HepG2 (cell line): ENCODE measurements around the gene SLX4. TPM values are rescaled to one million over a fixed set of nuclear protein-coding genes. Genes with fewer than 3 reads are reported as not detected.

Experiments
- CREM ChIP-seq, 2 experiments: sonication (generic) in 1 of 2; formaldehyde crosslinking in 1 of 2; IDR thresholded peaks; 2 replicates each; pipeline versions ENCODE4 v1.4.0 to v1.6.1; 2016 to 2020; ENCODE audit warnings: antibody characterized with exemption in 1 of 2, mild to moderate bottlenecking in 1 of 2, missing genetic modification reagents in 1 of 2
- EEA1 ChIP-seq: sonication (generic); formaldehyde crosslinking; IDR thresholded peaks from 2 replicates; pipeline ENCODE4 v1.5.1; 2020; ENCODE audit warnings: mild to moderate bottlenecking, missing genetic modification reagents, borderline replicate concordance
- HOXA5 ChIP-seq: sonication (generic); formaldehyde crosslinking; IDR thresholded peaks from 2 replicates; pipeline ENCODE4 v1.4.0; 2020; ENCODE audit warnings: missing genetic modification reagents
- MEF2D ChIP-seq: sonication (generic); formaldehyde crosslinking; IDR thresholded peaks from 2 replicates; pipeline ENCODE4 v1.5.1; 2020; ENCODE audit warnings: mild to moderate bottlenecking, missing genetic modification reagents
- NCOA2 ChIP-seq: sonication (generic); formaldehyde crosslinking; IDR thresholded peaks from 2 replicates; pipeline ENCODE4 v1.8.0; 2022; ENCODE audit warnings: inconsistent platforms
- ONECUT2 ChIP-seq: sonication (generic); formaldehyde crosslinking; IDR thresholded peaks from 2 replicates; pipeline ENCODE4 v1.4.0; 2020; ENCODE audit warnings: missing genetic modification reagents
- PRMT3 ChIP-seq: sonication (generic); formaldehyde crosslinking; IDR thresholded peaks from 2 replicates; pipeline ENCODE4 v1.8.1; 2022; ENCODE audit warnings: low read depth, mild to moderate bottlenecking, moderate library complexity, missing genetic modification reagents, borderline replicate concordance
- RELA ChIP-seq: sonication (generic); formaldehyde crosslinking; IDR thresholded peaks from 2 replicates; pipeline ENCODE4 v1.4.0; 2020; ENCODE audit warnings: missing genetic modification reagents
- RFX1 ChIP-seq: fragments of 450-650 bp; IDR thresholded peaks from 2 replicates; pipeline ENCODE4 v1.6.1; 2017
- SNAI1 ChIP-seq: sonication (generic); formaldehyde crosslinking; IDR thresholded peaks from 2 replicates; pipeline ENCODE4 v1.5.0; 2020; ENCODE audit warnings: mild to moderate bottlenecking, missing genetic modification reagents, borderline replicate concordance
- TBX2 ChIP-seq: sonication (generic); formaldehyde crosslinking; IDR thresholded peaks from 2 replicates; pipeline ENCODE4 v1.5.0; 2020; ENCODE audit warnings: missing genetic modification reagents, mild to moderate bottlenecking, borderline replicate concordance
- THYN1 ChIP-seq: sonication (generic); formaldehyde crosslinking; IDR thresholded peaks from 2 replicates; pipeline ENCODE4 v1.8.1; 2023; ENCODE audit warnings: low read depth, mild to moderate bottlenecking, moderate library complexity, missing genetic modification reagents, borderline replicate concordance
- ZBTB21 ChIP-seq: sonication (generic); formaldehyde crosslinking; IDR thresholded peaks from 2 replicates; pipeline ENCODE4 v1.4.0; 2020; ENCODE audit warnings: missing genetic modification reagents
- ZBTB38 ChIP-seq: sonication (generic); formaldehyde crosslinking; IDR thresholded peaks from 2 replicates; pipeline ENCODE4 v1.5.1; 2020; ENCODE audit warnings: mild to moderate bottlenecking, missing genetic modification reagents
- ZFP90 ChIP-seq: sonication (generic); formaldehyde crosslinking; IDR thresholded peaks from 2 replicates; pipeline ENCODE4 v1.8.0; 2022; ENCODE audit warnings: missing genetic modification reagents, mild to moderate bottlenecking, inconsistent platforms, borderline replicate concordance
- ZKSCAN1 ChIP-seq: fragments of 150-350 bp; IDR thresholded peaks from 2 replicates; pipeline ENCODE4 v1.6.1; 2014; ENCODE audit warnings: low read length
- ZNF138 ChIP-seq: sonication (generic); formaldehyde crosslinking; IDR thresholded peaks from 2 replicates; pipeline ENCODE4 v1.5.0; 2020; ENCODE audit warnings: mild to moderate bottlenecking, low read depth, missing genetic modification reagents
- ZNF143 ChIP-seq: sonication (generic); formaldehyde crosslinking; IDR thresholded peaks from 2 replicates; pipeline ENCODE4 v1.4.0; 2020; ENCODE audit warnings: missing genetic modification reagents
- ZNF724P ChIP-seq: sonication (generic); formaldehyde crosslinking; IDR thresholded peaks from 2 replicates; pipeline ENCODE4 v1.8.0; 2022; ENCODE audit warnings: missing genetic modification reagents, borderline replicate concordance
- ZNF773 ChIP-seq: sonication (generic); formaldehyde crosslinking; IDR thresholded peaks from 2 replicates; pipeline ENCODE4 v1.4.0; 2020; ENCODE audit warnings: missing genetic modification reagents, borderline replicate concordance
- ZNF839 ChIP-seq: sonication (generic); formaldehyde crosslinking; IDR thresholded peaks from 2 replicates; pipeline ENCODE4 v1.4.0; 2020; ENCODE audit warnings: missing genetic modification reagents, mild to moderate bottlenecking, borderline replicate concordance
- ZNF883 ChIP-seq: sonication (generic); formaldehyde crosslinking; IDR thresholded peaks from 2 replicates; pipeline ENCODE4 v1.5.1; 2020; ENCODE audit warnings: mild to moderate bottlenecking, missing genetic modification reagents; ENCODE audit errors: not compliant biosample characterization
- ZSCAN30 ChIP-seq: sonication (generic); formaldehyde crosslinking; IDR thresholded peaks from 2 replicates; pipeline ENCODE4 v1.5.0; 2020; ENCODE audit warnings: mild to moderate bottlenecking, missing genetic modification reagents
- polyA plus RNA-seq, 8 experiments: library from polyadenylated mRNA; depleted of rRNA in 3 of 8; stranded (reverse) in 7 of 8; unstranded in 1 of 8; fragments of >200 nt; fragmentation: Illumina TruSeq in 4 of 8; extraction: Trizol in 4 of 8; gene quantifications; 2 replicates each; pipeline versions ENCODE4 v1.2.1 to v1.2.3, GENCODE V29; 2011 to 2016; ENCODE audit warnings: low read depth in 4 of 8, missing spikeins in 1 of 8, mixed read lengths in 1 of 8; ENCODE audit not compliant: insufficient read depth in 1 of 8
- total RNA-seq, 5 experiments: library from RNA; depleted of rRNA; stranded (reverse); fragments of >200 nt; fragmentation: Illumina TruSeq; extraction: Trizol; gene quantifications; 2 replicates each; pipeline ENCODE4 v1.2.3, GENCODE V29; 2016; ENCODE audit warnings: low read depth in 1 of 5
- TF ChIP-seq, protein P1 (sequence below): sonication (generic); formaldehyde crosslinking; IDR thresholded peaks from 2 replicates; pipeline ENCODE4 v1.8.1; 2023; ENCODE audit warnings: mild to moderate bottlenecking, missing genetic modification reagents
- TF ChIP-seq, protein P2 (sequence below): sonication (generic); formaldehyde crosslinking; IDR thresholded peaks from 2 replicates; pipeline ENCODE4 v1.4.0; 2020; ENCODE audit warnings: missing genetic modification reagents
- TF ChIP-seq, protein P3 (sequence below): sonication (generic); formaldehyde crosslinking; IDR thresholded peaks from 2 replicates; pipeline ENCODE4 v1.4.0; 2020; ENCODE audit warnings: low read depth, missing genetic modification reagents

SLX4 gene
- total and polyA plus RNA-seq, 2 of the 13 experiments (the other 11 are each of a cell fraction or from before 2014, with no cell fraction given) = 1.1 to 3.6 TPM

DNA sequence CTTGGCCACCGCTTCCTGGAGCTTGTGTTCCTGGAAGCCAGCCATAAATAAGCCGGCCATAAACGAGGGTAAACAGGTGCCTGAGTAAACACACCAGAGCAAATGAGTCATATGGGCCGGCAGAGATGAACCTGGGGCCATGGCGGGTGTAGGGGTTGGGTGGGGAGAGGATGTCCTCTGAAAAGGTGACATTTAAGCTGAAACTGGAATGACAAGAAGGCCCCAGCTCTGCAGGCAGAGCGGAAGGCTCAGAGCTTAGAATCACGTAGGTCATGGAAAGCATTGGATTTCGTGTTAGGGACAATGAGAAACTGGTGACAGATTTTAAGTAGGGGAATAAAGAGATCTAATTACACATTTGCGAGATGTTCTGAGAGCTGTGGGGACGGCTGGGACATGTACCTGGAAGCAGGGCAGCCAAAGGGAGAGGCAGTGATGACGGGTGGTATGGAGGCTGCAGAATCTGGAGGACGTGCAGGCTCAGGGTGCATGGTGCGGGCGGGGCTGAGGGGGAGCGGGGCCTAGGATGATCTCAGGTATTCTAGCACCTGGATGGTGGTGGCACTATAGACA lies 35.0 kb upstream of the SLX4 start (continued):
- TF ChIP-seq THYN1 (no peak), ZSCAN30 (CRISPR knock-in tag) (no peak), MEF2D (CRISPR knock-in tag) (peak; percentile 58; the same call in 1 of the 2 replicates), ZNF138 (CRISPR knock-in tag) (no peak), ZFP90 (CRISPR knock-in tag) (no peak), ZNF143 (no peak), EEA1 (CRISPR knock-in tag) (no peak), ONECUT2 (CRISPR knock-in tag) (no peak), ZBTB21 (CRISPR knock-in tag) (no peak), RFX1 (no peak), ZNF839 (no peak), ZKSCAN1 (no peak), SNAI1 (CRISPR knock-in tag) (no peak), NCOA2 (CRISPR knock-in tag) (peak; percentile 41; the same call in 1 of the 2 replicates), PRMT3 (CRISPR knock-in tag) (no peak), ZNF773 (CRISPR knock-in tag) (no peak), ZNF724P (CRISPR knock-in tag) (no peak), HOXA5 (CRISPR knock-in tag) (no peak), CREM (IDR thresholded peaks at IDR 0.05) (peak; percentile 24; the same call in 1 of the 2 replicates), CREM (CRISPR knock-in tag; IDR thresholded peaks at IDR 0.05) (no peak), ZNF883 (CRISPR knock-in tag) (no peak), ZBTB38 (CRISPR knock-in tag) (peak; percentile 54), RELA (CRISPR knock-in tag) (no peak), TBX2 (CRISPR knock-in tag) (peak; percentile 67; the same call in 1 of the 2 replicates)
- TF ChIP-seq, protein P1, sequence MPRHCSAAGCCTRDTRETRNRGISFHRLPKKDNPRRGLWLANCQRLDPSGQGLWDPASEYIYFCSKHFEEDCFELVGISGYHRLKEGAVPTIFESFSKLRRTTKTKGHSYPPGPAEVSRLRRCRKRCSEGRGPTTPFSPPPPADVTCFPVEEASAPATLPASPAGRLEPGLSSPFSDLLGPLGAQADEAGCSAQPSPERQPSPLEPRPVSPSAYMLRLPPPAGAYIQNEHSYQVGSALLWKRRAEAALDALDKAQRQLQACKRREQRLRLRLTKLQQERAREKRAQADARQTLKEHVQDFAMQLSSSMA = no peak
- TF ChIP-seq, protein P2, sequence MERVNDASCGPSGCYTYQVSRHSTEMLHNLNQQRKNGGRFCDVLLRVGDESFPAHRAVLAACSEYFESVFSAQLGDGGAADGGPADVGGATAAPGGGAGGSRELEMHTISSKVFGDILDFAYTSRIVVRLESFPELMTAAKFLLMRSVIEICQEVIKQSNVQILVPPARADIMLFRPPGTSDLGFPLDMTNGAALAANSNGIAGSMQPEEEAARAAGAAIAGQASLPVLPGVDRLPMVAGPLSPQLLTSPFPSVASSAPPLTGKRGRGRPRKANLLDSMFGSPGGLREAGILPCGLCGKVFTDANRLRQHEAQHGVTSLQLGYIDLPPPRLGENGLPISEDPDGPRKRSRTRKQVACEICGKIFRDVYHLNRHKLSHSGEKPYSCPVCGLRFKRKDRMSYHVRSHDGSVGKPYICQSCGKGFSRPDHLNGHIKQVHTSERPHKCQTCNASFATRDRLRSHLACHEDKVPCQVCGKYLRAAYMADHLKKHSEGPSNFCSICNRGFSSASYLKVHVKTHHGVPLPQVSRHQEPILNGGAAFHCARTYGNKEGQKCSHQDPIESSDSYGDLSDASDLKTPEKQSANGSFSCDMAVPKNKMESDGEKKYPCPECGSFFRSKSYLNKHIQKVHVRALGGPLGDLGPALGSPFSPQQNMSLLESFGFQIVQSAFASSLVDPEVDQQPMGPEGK (CRISPR knock-in tag) = peak; percentile 60
- TF ChIP-seq, protein P3, sequence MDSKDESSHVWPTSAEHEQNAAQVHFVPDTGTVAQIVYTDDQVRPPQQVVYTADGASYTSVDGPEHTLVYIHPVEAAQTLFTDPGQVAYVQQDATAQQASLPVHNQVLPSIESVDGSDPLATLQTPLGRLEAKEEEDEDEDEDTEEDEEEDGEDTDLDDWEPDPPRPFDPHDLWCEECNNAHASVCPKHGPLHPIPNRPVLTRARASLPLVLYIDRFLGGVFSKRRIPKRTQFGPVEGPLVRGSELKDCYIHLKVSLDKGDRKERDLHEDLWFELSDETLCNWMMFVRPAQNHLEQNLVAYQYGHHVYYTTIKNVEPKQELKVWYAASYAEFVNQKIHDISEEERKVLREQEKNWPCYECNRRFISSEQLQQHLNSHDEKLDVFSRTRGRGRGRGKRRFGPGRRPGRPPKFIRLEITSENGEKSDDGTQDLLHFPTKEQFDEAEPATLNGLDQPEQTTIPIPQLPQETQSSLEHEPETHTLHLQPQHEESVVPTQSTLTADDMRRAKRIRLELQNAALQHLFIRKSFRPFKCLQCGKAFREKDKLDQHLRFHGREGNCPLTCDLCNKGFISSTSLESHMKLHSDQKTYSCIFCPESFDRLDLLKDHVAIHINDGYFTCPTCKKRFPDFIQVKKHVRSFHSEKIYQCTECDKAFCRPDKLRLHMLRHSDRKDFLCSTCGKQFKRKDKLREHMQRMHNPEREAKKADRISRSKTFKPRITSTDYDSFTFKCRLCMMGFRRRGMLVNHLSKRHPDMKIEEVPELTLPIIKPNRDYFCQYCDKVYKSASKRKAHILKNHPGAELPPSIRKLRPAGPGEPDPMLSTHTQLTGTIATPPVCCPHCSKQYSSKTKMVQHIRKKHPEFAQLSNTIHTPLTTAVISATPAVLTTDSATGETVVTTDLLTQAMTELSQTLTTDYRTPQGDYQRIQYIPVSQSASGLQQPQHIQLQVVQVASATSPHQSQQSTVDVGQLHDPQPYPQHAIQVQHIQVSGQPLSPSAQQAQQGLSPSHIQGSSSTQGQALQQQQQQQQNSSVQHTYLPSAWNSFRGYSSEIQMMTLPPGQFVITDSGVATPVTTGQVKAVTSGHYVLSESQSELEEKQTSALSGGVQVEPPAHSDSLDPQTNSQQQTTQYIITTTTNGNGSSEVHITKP (CRISPR knock-in tag) = no peak
